ENCODE measurements around the gene RAD51AP2. TPM values are rescaled to one million over a fixed set of nuclear protein-coding genes. Genes with fewer than 3 reads are reported as not detected.

The RAD51AP2 gene
- total and polyA plus RNA-seq, 11 donors, result 0.07 to 0.19 (median 0.16) TPM; not detected in 2

DNA sequence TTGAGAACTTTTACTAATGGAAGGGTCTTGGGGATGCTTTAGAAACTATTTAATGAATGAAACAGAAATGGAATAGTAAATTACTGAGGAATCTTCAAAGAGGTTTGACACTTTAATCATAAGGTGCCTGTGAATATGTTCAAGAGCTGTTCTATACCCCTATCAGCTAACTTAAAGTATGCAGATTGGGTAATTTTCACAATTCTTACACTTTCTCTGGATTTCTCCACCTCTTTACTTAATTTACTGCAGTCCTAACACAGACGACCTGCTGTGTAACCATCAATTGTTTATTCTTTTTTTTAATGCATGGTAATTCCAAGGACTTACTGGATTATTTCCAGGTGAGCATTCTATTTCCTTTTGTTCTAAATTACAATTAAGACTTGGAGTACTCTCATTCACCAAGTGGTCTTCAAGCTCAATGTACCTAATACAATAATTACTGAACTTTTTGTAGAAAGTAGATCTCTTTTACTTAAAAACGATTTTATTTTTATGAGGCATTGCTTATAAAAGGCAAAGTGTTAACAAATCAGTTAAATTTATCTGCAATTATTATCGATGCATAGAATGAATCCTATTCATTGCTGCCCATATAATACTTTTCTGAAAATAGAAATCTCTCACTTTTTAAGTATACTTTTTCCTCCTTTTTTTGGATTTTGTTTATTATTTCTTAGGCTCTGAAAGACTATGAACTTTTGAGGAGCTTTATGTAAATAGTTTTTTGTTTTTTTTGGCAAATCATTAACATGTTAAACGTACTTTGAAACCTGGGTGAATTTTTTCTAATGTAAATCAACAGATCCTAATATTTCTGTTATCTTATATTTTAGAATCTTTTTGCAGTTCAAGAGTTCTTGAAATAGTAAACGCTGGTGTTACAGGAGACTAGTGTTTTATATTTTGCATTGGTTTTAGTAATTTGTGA lies 27.7 kb upstream of the RAD51AP2 start:
- 61 to 71% (median 65%) methylated on average over 5 of the region's 5 CpGs for WGBS, 4 donors
- ATAC-seq, result no peak
- intact Hi-C loops (cut with DNase I), result loop anchor here in 1 of 10 donors (10.0 kb wide), 1 partner anchor 99 kb away; no protein-coding TSS in a partner anchor

DNA sequence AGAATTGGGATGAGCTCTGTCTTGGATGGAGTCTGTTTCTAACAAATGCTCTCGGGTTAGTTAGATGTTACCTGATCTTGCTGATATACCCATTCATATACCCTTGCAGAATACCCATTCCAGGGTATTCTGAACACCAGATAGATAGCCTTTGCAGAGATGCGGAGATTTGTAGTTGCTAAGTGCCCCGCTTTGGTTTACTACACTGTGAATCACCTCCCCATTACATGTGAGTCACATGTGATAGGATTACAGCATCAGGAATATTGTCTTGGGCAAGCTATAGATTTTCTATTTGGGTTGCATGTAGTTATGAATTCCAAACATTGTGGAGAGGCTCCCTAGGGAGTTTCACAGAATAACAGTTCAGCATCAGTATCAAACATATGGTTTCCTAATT lies 26.0 kb upstream of the RAD51AP2 start:
- no peaks in the 10 kb centered on the region for H3K9me3 ChIP-seq
- H3K36me3 ChIP-seq, result no peaks in the 10 kb centered on the region
- DNase-seq (no peak), ATAC-seq (no peak)
- H3K4me3 ChIP-seq, result no peak overlapping the region
- no peak overlapping the region for H3K27ac ChIP-seq
- peaks cover 0 to 9% (median 0%) of the 10 kb centered on the region in 12 donors for H3K4me1 ChIP-seq
- TF ChIP-seq, protein P1, sequence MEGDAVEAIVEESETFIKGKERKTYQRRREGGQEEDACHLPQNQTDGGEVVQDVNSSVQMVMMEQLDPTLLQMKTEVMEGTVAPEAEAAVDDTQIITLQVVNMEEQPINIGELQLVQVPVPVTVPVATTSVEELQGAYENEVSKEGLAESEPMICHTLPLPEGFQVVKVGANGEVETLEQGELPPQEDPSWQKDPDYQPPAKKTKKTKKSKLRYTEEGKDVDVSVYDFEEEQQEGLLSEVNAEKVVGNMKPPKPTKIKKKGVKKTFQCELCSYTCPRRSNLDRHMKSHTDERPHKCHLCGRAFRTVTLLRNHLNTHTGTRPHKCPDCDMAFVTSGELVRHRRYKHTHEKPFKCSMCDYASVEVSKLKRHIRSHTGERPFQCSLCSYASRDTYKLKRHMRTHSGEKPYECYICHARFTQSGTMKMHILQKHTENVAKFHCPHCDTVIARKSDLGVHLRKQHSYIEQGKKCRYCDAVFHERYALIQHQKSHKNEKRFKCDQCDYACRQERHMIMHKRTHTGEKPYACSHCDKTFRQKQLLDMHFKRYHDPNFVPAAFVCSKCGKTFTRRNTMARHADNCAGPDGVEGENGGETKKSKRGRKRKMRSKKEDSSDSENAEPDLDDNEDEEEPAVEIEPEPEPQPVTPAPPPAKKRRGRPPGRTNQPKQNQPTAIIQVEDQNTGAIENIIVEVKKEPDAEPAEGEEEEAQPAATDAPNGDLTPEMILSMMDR (IDR thresholded peaks at IDR 0.05), result no peak
- TF ChIP-seq POLR2A (IDR thresholded peaks at IDR 0.05), result no peak
- intact Hi-C loops (cut with DNase I), result loop anchor here in 4 of 10 donors (5.0 to 10.0 kb wide), 3 partner anchors 101 to 118 kb away; no protein-coding TSS in a partner anchor
- whole genome bisulfite sequencing, 4 donors, result 83 to 91% (median 88%) methylated on average over 3 of the region's 3 CpGs
- H3K27me3 ChIP-seq, result peaks cover 0 to 47% (median 23%) of the 10 kb centered on the region in 9 donors

More for the DNA sequence above, 27.7 kb upstream of the RAD51AP2 start:
- Histone ChIP-seq H3K27ac (no peak overlapping the region), H3K9me3 (no peaks in the 10 kb centered on the region), H3K27me3 (peaks cover 0 to 33% (median 9%) of the 10 kb centered on the region in 9 donors), H3K4me3 (no peak overlapping the region), H3K36me3 (no peaks in the 10 kb centered on the region), H3K4me1 (peaks cover 0 to 9% (median 0%) of the 10 kb centered on the region in 12 donors)
- no peak for DNase-seq
- TF ChIP-seq POLR2A (IDR thresholded peaks at IDR 0.05), result no peak

DNA sequence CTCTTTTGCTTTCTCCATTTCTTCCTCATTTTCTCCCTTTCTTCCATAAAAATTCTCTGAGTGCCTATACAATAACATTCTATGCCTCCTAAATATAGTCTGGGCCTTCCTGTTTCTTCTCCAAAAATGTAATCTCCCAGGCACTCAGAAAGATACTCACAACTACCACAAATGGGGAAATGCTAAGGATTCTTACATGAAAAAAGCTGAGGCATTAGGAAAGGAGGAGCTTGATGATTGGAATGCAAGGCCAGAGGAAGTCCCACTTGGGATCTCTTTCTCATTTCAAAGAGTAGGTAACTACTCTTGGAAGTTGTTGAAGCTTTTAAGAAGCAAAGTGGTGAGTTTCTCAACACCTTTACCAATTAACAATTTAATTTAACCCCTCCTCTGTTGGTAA lies 25.6 kb upstream of the RAD51AP2 start:
- Histone ChIP-seq H3K9me3 (no peaks in the 10 kb centered on the region), H3K27me3 (peaks cover 0 to 49% (median 24%) of the 10 kb centered on the region in 9 donors), H3K27ac (no peak overlapping the region), H3K4me1 (peaks cover 0 to 9% (median 0%) of the 10 kb centered on the region in 12 donors), H3K4me3 (no peak overlapping the region), H3K36me3 (no peaks in the 10 kb centered on the region)
- DNase-seq, result no peak
- intact Hi-C loops (cut with DNase I), result loop anchor here in 4 of 10 donors (5.0 to 10.0 kb wide), 3 partner anchors 101 to 118 kb away; no protein-coding TSS in a partner anchor
- no peak for TF ChIP-seq POLR2A (IDR thresholded peaks at IDR 0.05)
- TF ChIP-seq, protein P1 (IDR thresholded peaks at IDR 0.05), result no peak
- no peak for ATAC-seq

DNA sequence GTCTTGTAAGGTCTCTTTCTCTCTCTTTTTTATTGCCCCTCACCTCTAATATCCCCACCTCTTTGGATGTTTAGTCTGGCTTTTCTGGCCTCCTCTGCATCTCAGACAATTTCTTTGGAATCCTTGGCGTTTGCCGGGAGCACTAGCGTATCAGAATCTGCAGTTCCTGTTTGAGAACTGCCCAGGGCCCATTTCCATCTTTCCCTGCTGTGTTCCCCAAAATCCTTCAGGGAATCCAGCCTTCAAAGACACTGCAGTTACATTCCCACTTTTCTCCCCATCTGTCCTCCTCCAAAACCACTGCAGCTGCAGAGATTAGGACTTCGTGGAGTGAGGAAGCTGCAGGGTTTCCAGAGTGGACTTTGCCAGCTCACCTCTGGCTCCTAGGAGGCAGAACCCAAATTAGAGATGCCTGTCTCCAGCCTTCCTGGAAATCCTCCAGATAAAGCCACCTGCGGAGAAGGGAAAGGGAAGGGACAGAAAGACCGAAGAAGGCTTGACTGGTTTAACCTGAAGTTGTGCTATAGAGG lies 25.0 kb upstream of the RAD51AP2 start:
- H3K27me3 ChIP-seq, result peaks cover 0 to 56% (median 26%) of the 10 kb centered on the region in 9 donors
- no peak overlapping the region for H3K27ac ChIP-seq
- TF ChIP-seq, protein P1 (IDR thresholded peaks at IDR 0.05), result no peak
- ATAC-seq (no peak), DNase-seq (no peak)
- intact Hi-C loops (cut with DNase I), result loop anchor here in 4 of 10 donors (5.0 to 10.0 kb wide), 3 partner anchors 102 to 119 kb away; no protein-coding TSS in a partner anchor
- 53 to 70% (median 61%) methylated on average over 6 of the region's 6 CpGs for WGBS, 4 donors
- peaks cover 0 to 13% (median under 1%) of the 10 kb centered on the region in 12 donors for H3K4me1 ChIP-seq
- H3K9me3 ChIP-seq, result no peaks in the 10 kb centered on the region
- H3K4me3 ChIP-seq, result no peak overlapping the region
- H3K36me3 ChIP-seq, result no peaks in the 10 kb centered on the region

All from heart left ventricle (tissue), 16 donors.